Activated T-cell treated with anti-CD3 and anti-CD28 coated beads, Interleukin-2, amount 50 U/mL, for 4 hours (primary cell): Measurements from ENCODE around the gene OR51G2. TPM values are rescaled to one million over a fixed set of nuclear protein-coding genes. Genes with fewer than 3 reads are reported as not detected.

Source experiments
- ATAC-seq, 2 donors: fragments of 200-7000 bp; cut with Tn5 transposase; one replicate each; pipeline ENCODE4 v1.10.0; 2021
- DNase-seq: peaks from one replicate; pipeline ENCODE4 v3.0.0-alpha.2; 2020
- H3K27me3 Mint-ChIP-seq: one replicate; pipeline ENCODE4 v1.8.0; 2021; ENCODE audit warnings: low read depth, mixed read lengths
- H3K36me3 Mint-ChIP-seq: one replicate; pipeline ENCODE4 v1.8.0; 2022; ENCODE audit warnings: mixed read lengths; ENCODE audit not compliant: insufficient read depth
- H3K4me1 Mint-ChIP-seq: one replicate; pipeline ENCODE4 v1.8.0; 2021; ENCODE audit warnings: low read depth, mixed read lengths
- H3K4me3 Mint-ChIP-seq: one replicate; pipeline ENCODE4 v1.8.0; 2021; ENCODE audit warnings: mild to moderate bottlenecking, moderate library complexity, mixed read lengths
- H3K9me3 Mint-ChIP-seq: one replicate; pipeline ENCODE4 v1.8.0; 2021; ENCODE audit warnings: mixed read lengths
- total RNA-seq, 3 donors: library from RNA; stranded (reverse); gene quantifications; one replicate each; pipeline ENCODE4 v1.2.1, GENCODE V29; 2021

Gene OR51G2
- total RNA-seq, 3 donors from 2014 or later, result not detected

- Mint-ChIP-seq H3K4me3 (no peak overlapping the region), H3K36me3 (no peaks in the 10 kb centered on the region), H3K27me3 (peaks cover 2% of the 10 kb centered on the region), H3K4me1 (no peaks in the 10 kb centered on the region), H3K9me3 (peaks cover 8% of the 10 kb centered on the region)
- no peak for ATAC-seq
- DNase-seq, result no peak
These were observed 28.9 kb downstream of the OR51G2 start for GRCh38 chr11:4890279-4890678.

GRCh38 chr11:4887591-4887990 lies 31.6 kb downstream of the OR51G2 start:
- H3K36me3 Mint-ChIP-seq, result no peaks in the 10 kb centered on the region
- DNase-seq, result no peak

GRCh38 chr11:4886186-4886585 lies 33.0 kb downstream of the OR51G2 start:
- peaks cover 4% of the 10 kb centered on the region for H3K9me3 Mint-ChIP-seq
- ATAC-seq (no peak), DNase-seq (no peak)
- H3K4me3 Mint-ChIP-seq, result no peak overlapping the region
- no peaks in the 10 kb centered on the region for H3K4me1 Mint-ChIP-seq
- no peaks in the 10 kb centered on the region for H3K36me3 Mint-ChIP-seq
- no peaks in the 10 kb centered on the region for H3K27me3 Mint-ChIP-seq

More at GRCh38 chr11:4887591-4887990, 31.6 kb downstream of the OR51G2 start:
- Mint-ChIP-seq H3K27me3 (no peaks in the 10 kb centered on the region), H3K9me3 (peaks cover 8% of the 10 kb centered on the region), H3K4me1 (no peaks in the 10 kb centered on the region), H3K4me3 (no peak overlapping the region)
- ATAC-seq, result no peak

GRCh38 chr11:4884361-4884760 lies 34.8 kb downstream of the OR51G2 start:
- no peak for DNase-seq

GRCh38 chr11:4882543-4882942 lies 36.6 kb downstream of the OR51G2 start:
- ATAC-seq, result no peak
- Mint-ChIP-seq H3K4me1 (no peaks in the 10 kb centered on the region), H3K27me3 (no peaks in the 10 kb centered on the region), H3K9me3 (no peaks in the 10 kb centered on the region), H3K4me3 (no peak overlapping the region), H3K36me3 (no peaks in the 10 kb centered on the region)
- no peak for DNase-seq

More at GRCh38 chr11:4884361-4884760, 34.8 kb downstream of the OR51G2 start:
- no peaks in the 10 kb centered on the region for H3K4me1 Mint-ChIP-seq
- no peaks in the 10 kb centered on the region for H3K9me3 Mint-ChIP-seq
- H3K4me3 Mint-ChIP-seq, result no peak overlapping the region
- no peaks in the 10 kb centered on the region for H3K36me3 Mint-ChIP-seq
- no peaks in the 10 kb centered on the region for H3K27me3 Mint-ChIP-seq
- ATAC-seq, result no peak

- Mint-ChIP-seq H3K36me3 (no peaks in the 10 kb centered on the region), H3K4me3 (no peak within 1 kb of the TSS), H3K4me1 (no peaks in the 10 kb centered on the region), H3K9me3 (no peaks in the 10 kb centered on the region), H3K27me3 (no peaks in the 10 kb centered on the region)
- DNase-seq (no peak), ATAC-seq (no peak)
These were observed 37.2 kb downstream of the OR51G2 start, which contains the start of gene OR51T1 for GRCh38 chr11:4881860-4882500. Gene OR51T1 (plus strand): TSS chr11:4881900. CDS start chr11:4881900, 0 bp downstream.

- ATAC-seq, result no peak
- H3K36me3 Mint-ChIP-seq, result no peaks in the 10 kb centered on the region
- no peaks in the 10 kb centered on the region for H3K27me3 Mint-ChIP-seq
- H3K4me1 Mint-ChIP-seq, result no peaks in the 10 kb centered on the region
- no peak for DNase-seq
- no peak overlapping the region for H3K4me3 Mint-ChIP-seq
- no peaks in the 10 kb centered on the region for H3K9me3 Mint-ChIP-seq
These were observed 38.0 kb downstream of the OR51G2 start for GRCh38 chr11:4881188-4881587.

- H3K4me3 Mint-ChIP-seq, result no peak overlapping the region
- DNase-seq (no peak), ATAC-seq (no peak)
- H3K27me3 Mint-ChIP-seq, result peaks cover 6% of the 10 kb centered on the region
- no peaks in the 10 kb centered on the region for H3K4me1 Mint-ChIP-seq
- peaks cover 3% of the 10 kb centered on the region for H3K9me3 Mint-ChIP-seq
- H3K36me3 Mint-ChIP-seq, result no peaks in the 10 kb centered on the region
These were observed 53.3 kb downstream of the OR51G2 start for GRCh38 chr11:4865855-4866254.

- Mint-ChIP-seq H3K4me3 (no peak overlapping the region), H3K36me3 (no peaks in the 10 kb centered on the region), H3K4me1 (no peaks in the 10 kb centered on the region), H3K9me3 (no peaks in the 10 kb centered on the region), H3K27me3 (peaks cover 6% of the 10 kb centered on the region)
- no peak for ATAC-seq
- no peak for DNase-seq
These were observed 55.3 kb downstream of the OR51G2 start for GRCh38 chr11:4863876-4864275.

Other genes with a start within 250 kb of the OR51G2 start
- gene OR51E2, start 221.5 kb downstream of the OR51G2 start, total RNA-seq, result not detected
- gene MMP26, start 214.6 kb downstream of the OR51G2 start, total RNA-seq, result not detected
- gene OR51F1, start 149.4 kb downstream of the OR51G2 start, total RNA-seq, result not detected
- not detected for gene OR52R1, start 115.0 kb downstream of the OR51G2 start, total RNA-seq
- not detected for gene OR51F2, start 98.0 kb downstream of the OR51G2 start, total RNA-seq
- gene OR51S1, start 70.1 kb downstream of the OR51G2 start, total RNA-seq, result not detected
- not detected for gene OR51T1, start 37.5 kb downstream of the OR51G2 start, total RNA-seq
- not detected for gene OR51A7, start 15.6 kb downstream of the OR51G2 start, total RNA-seq
- gene OR51G1, start 5.0 kb upstream of the OR51G2 start, total RNA-seq, result not detected
- gene OR51A4, start 28.3 kb upstream of the OR51G2 start, total RNA-seq, result not detected
- gene OR51A2, start 36.4 kb upstream of the OR51G2 start, total RNA-seq, result not detected
- not detected for gene OR51L1, start 75.5 kb upstream of the OR51G2 start, total RNA-seq
- gene OR52J3, start 127.2 kb upstream of the OR51G2 start, total RNA-seq, result not detected
- not detected for gene OR52E2, start 140.3 kb upstream of the OR51G2 start, total RNA-seq
- gene OR52E1, start 150.2 kb upstream of the OR51G2 start, total RNA-seq, result not detected
- not detected for gene OR52A5, start 219.0 kb upstream of the OR51G2 start, total RNA-seq
- gene OR52A1, start 235.4 kb upstream of the OR51G2 start, total RNA-seq, result not detected